Sigmoid colon (tissue), 7 donors: ENCODE results near the gene DXO. TPM values are rescaled to one million over a fixed set of nuclear protein-coding genes. Genes with fewer than 3 reads are reported as not detected.
"Not testable (repeated sequence)": the region's sequence is repeated elsewhere in the genome, so short reads cannot be mapped to it uniquely, and the experiment has no call there.

ENCODE experiments used
- DNase-seq: peaks from one replicate; pipeline ENCODE4 v3.0.0-alpha.2; 2019
- H3K27ac ChIP-seq, 4 donors: fragments of 200-600 bp; sonication (generic); one replicate each; pipeline ENCODE4 v1.5.1; 2016 to 2019; ENCODE audit warnings: mild to moderate bottlenecking in 1 of 4
- H3K27me3 ChIP-seq, 3 donors: fragments of 200-600 bp; sonication (generic); one replicate each; pipeline ENCODE4 v1.5.1; 2019; ENCODE audit warnings: mild to moderate bottlenecking in 1 of 3
- H3K36me3 ChIP-seq, 4 donors: fragments of 200-600 bp; sonication (generic); one replicate each; pipeline ENCODE4 v1.5.1; 2016 to 2019
- H3K4me1 ChIP-seq, 4 donors: fragments of 200-600 bp; sonication (generic); one replicate each; pipeline ENCODE4 v1.5.1; 2017 to 2019
- H3K4me3 ChIP-seq, 4 donors: fragments of 200-600 bp; sonication (generic); one replicate each; pipeline ENCODE4 v1.5.1; 2017 to 2019; ENCODE audit warnings: mild to moderate bottlenecking in 2 of 4, moderate library complexity in 1 of 4
- H3K9me3 ChIP-seq, 4 donors: fragments of 200-600 bp in 3 of 4; sonication (generic) in 3 of 4; one replicate each; pipeline versions ENCODE4 v1.5.1 to v1.6.1; 2013 to 2019
- EP300 ChIP-seq, 4 donors: sonication (generic); formaldehyde crosslinking; IDR thresholded peaks; one replicate each; pipeline ENCODE4 v1.6.1; 2017; ENCODE audit warnings: antibody characterized with exemption in 4 of 4
- POLR2A ChIP-seq, 2 donors: fragments of 450-650 bp; IDR thresholded peaks; one replicate each; pipeline ENCODE4 v1.6.1; 2016; ENCODE audit warnings: antibody characterized with exemption in 2 of 2, mild to moderate bottlenecking in 2 of 2, moderate library complexity in 2 of 2
- POLR2AphosphoS5 ChIP-seq, 4 donors: sonication (generic); formaldehyde crosslinking; IDR thresholded peaks; one replicate each; pipeline ENCODE4 v1.6.1; 2017; ENCODE audit warnings: antibody characterized with exemption in 4 of 4
- WGBS, 2 donors: extraction: QIAGEN DNeasy Blood & Tissue Kit; methylation state at CpG; one replicate each; pipeline ENCODE4 v1.1.7; 2013; 5-methylcytosine and 5-hydroxymethylcytosine counted together
- intact Hi-C: fragments of 100-400 bp; cut with DNase I; formaldehyde crosslinking; loops from one replicate; pipeline ENCODE4 v1.15.1; 2023
- polyA plus RNA-seq, 3 donors: library from polyadenylated mRNA; stranded (reverse); fragments of 200-250 nt; gene quantifications; one replicate each; pipeline ENCODE4 v1.2.3, GENCODE V29; 2013
- total RNA-seq, 4 donors: library from RNA; depleted of rRNA; stranded (reverse); fragments of >200 nt; gene quantifications; one replicate each; pipeline ENCODE4 v1.1.0, GENCODE V29; 2016
- TF ChIP-seq, protein P1 (sequence below), 4 experiments: fragments of 450-650 bp in 3 of 4; fragments of 200-600 bp in 1 of 4; IDR thresholded peaks; one replicate each; pipeline ENCODE4 v1.5.1; 2016 to 2019; ENCODE audit warnings: antibody characterized with exemption in 4 of 4, mild to moderate bottlenecking in 3 of 4, moderate library complexity in 2 of 4
- donor health status: healthy with polysubstance abuse.
- donor health status: Bipolar disorder and iron deficiency.
- donor health status: healthy.

Gene DXO
- total and polyA plus RNA-seq, 7 donors: 8.4 to 22.7 (median 15.1) TPM

DNA sequence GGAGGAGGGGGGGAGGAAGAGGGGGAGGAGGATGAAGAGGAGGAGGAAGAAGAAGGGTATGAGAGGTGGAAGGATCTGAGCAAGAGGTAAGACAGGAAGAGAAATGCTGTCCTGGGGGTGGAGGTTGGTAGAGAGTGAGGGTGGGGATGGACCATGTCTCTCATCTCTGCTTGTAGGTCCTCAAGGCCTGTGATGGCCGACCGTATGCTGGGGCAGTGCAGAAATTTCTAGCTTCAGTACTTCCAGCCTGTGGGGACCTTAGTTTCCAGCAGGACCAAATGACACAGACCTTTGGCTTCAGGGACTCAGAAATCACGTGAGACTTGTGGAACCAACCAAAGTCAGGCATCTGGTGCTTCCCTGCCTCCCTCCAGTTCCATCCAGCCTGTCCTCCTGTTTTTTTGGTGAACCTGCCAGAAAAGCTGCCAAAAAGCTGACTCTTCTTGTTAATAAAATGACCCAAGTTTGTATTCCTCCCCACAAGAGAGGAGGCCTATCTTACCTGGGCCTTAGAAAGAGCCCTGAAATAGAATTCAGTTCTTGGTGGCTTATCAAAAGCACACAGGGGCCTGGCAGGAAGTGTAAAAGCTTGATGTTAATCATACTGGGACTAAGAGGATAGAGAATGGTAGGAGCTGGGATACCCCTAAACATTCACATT, 7.4 kb upstream of the DXO start:
- peaks cover 0 to 11% (median 9%) of the 10 kb centered on the region in 4 donors for H3K36me3 ChIP-seq
- WGBS, 2 donors: 88 to 96% methylated on average over 3 of the region's 3 CpGs
- H3K4me3 ChIP-seq: no peak overlapping the region
- no peaks in the 10 kb centered on the region for H3K27me3 ChIP-seq
- TF ChIP-seq EP300 (IDR thresholded peaks at IDR 0.05): no peak
- TF ChIP-seq, protein P1, sequence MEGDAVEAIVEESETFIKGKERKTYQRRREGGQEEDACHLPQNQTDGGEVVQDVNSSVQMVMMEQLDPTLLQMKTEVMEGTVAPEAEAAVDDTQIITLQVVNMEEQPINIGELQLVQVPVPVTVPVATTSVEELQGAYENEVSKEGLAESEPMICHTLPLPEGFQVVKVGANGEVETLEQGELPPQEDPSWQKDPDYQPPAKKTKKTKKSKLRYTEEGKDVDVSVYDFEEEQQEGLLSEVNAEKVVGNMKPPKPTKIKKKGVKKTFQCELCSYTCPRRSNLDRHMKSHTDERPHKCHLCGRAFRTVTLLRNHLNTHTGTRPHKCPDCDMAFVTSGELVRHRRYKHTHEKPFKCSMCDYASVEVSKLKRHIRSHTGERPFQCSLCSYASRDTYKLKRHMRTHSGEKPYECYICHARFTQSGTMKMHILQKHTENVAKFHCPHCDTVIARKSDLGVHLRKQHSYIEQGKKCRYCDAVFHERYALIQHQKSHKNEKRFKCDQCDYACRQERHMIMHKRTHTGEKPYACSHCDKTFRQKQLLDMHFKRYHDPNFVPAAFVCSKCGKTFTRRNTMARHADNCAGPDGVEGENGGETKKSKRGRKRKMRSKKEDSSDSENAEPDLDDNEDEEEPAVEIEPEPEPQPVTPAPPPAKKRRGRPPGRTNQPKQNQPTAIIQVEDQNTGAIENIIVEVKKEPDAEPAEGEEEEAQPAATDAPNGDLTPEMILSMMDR (IDR thresholded peaks at IDR 0.05): no peak
- no peak for TF ChIP-seq POLR2A (IDR thresholded peaks at IDR 0.05)
- no peak for TF ChIP-seq POLR2AphosphoS5 (IDR thresholded peaks at IDR 0.05)
- H3K27ac ChIP-seq: peak overlapping the region in 2 of 4 donors; percentile 1 to 17
- H3K9me3 ChIP-seq: no peaks in the 10 kb centered on the region
- H3K4me1 ChIP-seq: no peaks in the 10 kb centered on the region
- DNase-seq: peak; percentile 46
- intact Hi-C loops: loop anchor here (10.0 kb wide), 1 partner anchor 215 kb away; the partner anchor contains the start of genes GPSM3 and PBX2

DNA sequence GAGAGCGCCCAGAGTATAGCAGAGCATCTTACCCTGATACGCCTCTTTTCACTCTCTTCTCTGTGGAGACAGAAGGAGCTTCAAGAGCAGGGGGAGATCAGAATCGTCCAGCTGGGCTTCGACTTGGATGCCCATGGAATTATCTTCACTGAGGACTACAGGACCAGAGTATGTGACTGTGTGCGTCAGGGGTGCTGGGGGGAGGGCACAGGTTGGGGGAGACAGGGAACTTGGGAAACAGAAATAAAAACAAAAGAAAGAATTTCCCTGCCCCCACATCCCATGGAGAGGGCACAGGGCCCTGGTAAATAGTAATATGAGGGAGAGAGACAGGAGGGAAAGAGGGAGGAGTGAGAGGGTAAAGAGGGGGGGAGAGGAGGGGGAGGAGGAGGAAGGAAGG, 6.9 kb upstream of the DXO start:
- DNase-seq: no peak
- intact Hi-C loops: loop anchor here (10.0 kb wide), 1 partner anchor 216 kb away; the partner anchor contains the start of genes GPSM3 and PBX2
- Histone ChIP-seq H3K36me3 (peaks cover 0 to 11% (median 9%) of the 10 kb centered on the region in 4 donors), H3K4me1 (peaks cover 0 to 4% (median 0%) of the 10 kb centered on the region in 4 donors), H3K27me3 (no peaks in the 10 kb centered on the region), H3K27ac (no peak overlapping the region), H3K9me3 (no peaks in the 10 kb centered on the region), H3K4me3 (no peak overlapping the region)
- WGBS, 2 donors: 85 to 95% methylated on average over 5 of the region's 5 CpGs
- TF ChIP-seq POLR2A (IDR thresholded peaks at IDR 0.05) (no peak), EP300 (IDR thresholded peaks at IDR 0.05) (no peak), POLR2AphosphoS5 (IDR thresholded peaks at IDR 0.05) (no peak)
- TF ChIP-seq, protein P1 (IDR thresholded peaks at IDR 0.05): no peak

DNA sequence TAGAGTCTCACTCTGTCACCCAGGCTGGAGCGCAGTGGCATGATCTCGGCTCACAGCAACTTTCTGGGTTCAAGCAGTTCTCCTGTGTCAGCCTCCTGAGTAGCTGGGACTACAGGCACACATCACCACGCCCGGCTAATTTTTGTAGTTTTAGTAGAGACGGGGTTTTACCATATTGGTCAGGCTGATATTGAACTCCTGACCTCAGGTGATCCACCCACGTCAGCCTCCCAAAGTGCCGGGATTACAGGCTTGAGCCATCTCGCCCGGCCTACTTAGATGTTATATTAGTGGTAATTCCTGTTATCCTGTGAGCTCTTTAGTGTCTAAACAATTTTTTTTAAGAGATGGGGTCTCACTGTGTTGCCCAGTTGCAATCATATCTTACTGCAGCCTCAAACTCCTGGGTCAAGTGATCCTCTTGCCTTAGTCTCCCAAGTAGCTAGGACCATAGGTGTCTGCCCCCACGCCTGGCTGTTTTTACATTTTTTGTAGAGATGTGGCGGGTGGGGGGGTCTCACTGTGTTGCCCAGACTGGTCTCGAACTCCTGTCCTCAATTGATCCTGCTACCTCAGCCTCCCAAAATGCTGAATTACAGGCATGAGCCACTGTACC, 6.0 kb upstream of the DXO start:
- peak; percentile 46 for DNase-seq
- intact Hi-C loops: loop anchor here (10.0 kb wide), 1 partner anchor 217 kb away; the partner anchor contains the start of genes GPSM3 and PBX2
- Histone ChIP-seq H3K4me3 (no peak overlapping the region), H3K4me1 (peaks cover 0 to 13% (median 8%) of the 10 kb centered on the region in 4 donors), H3K36me3 (peaks cover 0 to 11% (median 9%) of the 10 kb centered on the region in 4 donors), H3K27me3 (no peaks in the 10 kb centered on the region), H3K27ac (no peak overlapping the region), H3K9me3 (no peaks in the 10 kb centered on the region)
- WGBS, 2 donors: 95 to 96% methylated on average over 12 of the region's 12 CpGs
- no peak for TF ChIP-seq EP300 (IDR thresholded peaks at IDR 0.05)
- TF ChIP-seq, protein P1 (IDR thresholded peaks at IDR 0.05): no peak
- TF ChIP-seq POLR2A (IDR thresholded peaks at IDR 0.05): no peak
- TF ChIP-seq POLR2AphosphoS5 (IDR thresholded peaks at IDR 0.05): no peak

DNA sequence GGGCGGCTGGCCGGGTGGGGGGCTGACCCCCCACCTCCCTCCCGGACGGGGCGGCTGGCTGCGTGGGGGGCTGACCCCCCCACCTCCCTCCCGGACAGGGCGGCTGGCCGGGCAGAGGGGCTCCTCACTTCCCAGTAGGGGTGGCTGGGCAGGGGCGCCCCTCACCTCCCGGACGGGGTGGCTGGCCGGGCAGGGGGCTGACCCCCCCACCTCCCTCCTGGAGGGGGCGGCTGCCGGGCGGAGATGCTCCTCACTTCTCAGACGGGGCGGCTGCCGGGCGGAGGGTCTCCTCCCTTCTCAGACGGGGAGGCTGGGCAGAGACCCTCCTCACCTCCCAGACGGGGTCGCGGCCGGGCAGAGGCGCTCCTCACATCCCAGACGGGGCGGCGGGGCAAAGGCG, 4.1 kb upstream of the DXO start:
- H3K4me1 ChIP-seq: peaks cover 0 to 23% (median 18%) of the 10 kb centered on the region in 4 donors
- intact Hi-C loops: loop anchor here (10.0 kb wide), 1 partner anchor 219 kb away; the partner anchor contains the start of genes GPSM3 and PBX2
- peak; percentile 65 for DNase-seq

DNA sequence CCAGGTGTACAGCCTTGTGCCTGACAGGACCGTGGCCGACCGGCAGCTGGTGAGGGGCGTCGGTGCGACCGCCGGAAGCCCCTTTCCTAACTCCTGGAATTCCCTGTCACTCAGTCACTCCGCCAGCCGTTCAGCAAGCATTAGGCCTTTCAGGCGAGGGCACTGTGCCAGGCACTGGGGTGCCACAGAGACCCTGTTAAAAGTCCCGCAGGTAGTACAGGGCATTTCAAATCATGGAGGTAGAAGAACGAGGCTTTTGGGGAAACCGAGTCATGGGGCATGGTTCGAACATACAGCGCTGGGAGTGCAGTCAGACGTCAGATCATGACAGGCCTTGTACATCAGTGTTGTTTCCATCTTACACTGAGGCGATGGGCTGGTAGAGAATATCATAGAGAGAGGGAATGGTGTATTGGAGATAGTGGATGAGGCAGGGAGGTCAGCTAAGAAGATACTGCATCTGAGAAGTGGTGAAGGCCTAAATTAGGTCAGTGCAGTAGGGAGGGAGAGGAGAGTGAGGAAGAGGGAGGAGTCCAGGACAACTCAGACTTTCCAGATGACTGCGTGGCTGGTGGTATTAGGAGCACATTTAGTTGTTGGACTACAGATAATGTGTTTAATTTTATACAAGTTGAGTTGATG, 892 bp upstream of the DXO start:
- no peak for TF ChIP-seq POLR2A (IDR thresholded peaks at IDR 0.05)
- TF ChIP-seq POLR2AphosphoS5 (IDR thresholded peaks at IDR 0.05): no peak
- TF ChIP-seq, protein P1 (IDR thresholded peaks at IDR 0.05): no peak
- TF ChIP-seq EP300 (IDR thresholded peaks at IDR 0.05): no peak
- peak overlapping the region; percentile 93 to 96 (median 94) for H3K27ac ChIP-seq
- H3K4me3 ChIP-seq: peak overlapping the region; percentile 50 to 81 (median 65)
- intact Hi-C loops: loop anchor here (10.0 kb wide), 1 partner anchor 222 kb away; the partner anchor contains the start of genes GPSM3 and PBX2
- H3K4me1 ChIP-seq: peaks cover 0 to 36% (median 29%) of the 10 kb centered on the region in 4 donors
- WGBS, 2 donors: 5 to 11% methylated on average over 19 of the region's 19 CpGs
- H3K9me3 ChIP-seq: no peaks in the 10 kb centered on the region
- no peak for DNase-seq
- H3K27me3 ChIP-seq: no peaks in the 10 kb centered on the region
- H3K36me3 ChIP-seq: peaks cover 0 to 30% (median 15%) of the 10 kb centered on the region in 4 donors

More for the DNA sequence above, 4.1 kb upstream of the DXO start:
- not testable (repeated sequence) for H3K27me3 ChIP-seq, H3K27ac ChIP-seq, H3K9me3 ChIP-seq, H3K4me3 ChIP-seq
- 97% methylated on average over 30 of the region's 30 CpGs for WGBS, 2 donors
- H3K36me3 ChIP-seq: peaks cover 0 to 11% (median 9%) of the 10 kb centered on the region in 4 donors
